ENCODE data around the gene GNG12.

Gene GNG12

GRCh38 chr1:67812226-67812625 lies 21.0 kb downstream of the GNG12 start:
- DNase-seq, result no peak

- DNase-seq, result no peak
These were observed 21.5 kb downstream of the GNG12 start for GRCh38 chr1:67811781-67812180.

- no peak for DNase-seq
These were observed 23.4 kb downstream of the GNG12 start for GRCh38 chr1:67809887-67810286.

GRCh38 chr1:67807282-67807681 lies 26.0 kb downstream of the GNG12 start:
- no peak for DNase-seq

- no peak for DNase-seq
These were observed 28.6 kb downstream of the GNG12 start for GRCh38 chr1:67804710-67805109.

- DNase-seq, result no peak
These were observed 29.6 kb downstream of the GNG12 start for GRCh38 chr1:67803380-67804279.

GRCh38 chr1:67802565-67802964 lies 30.7 kb downstream of the GNG12 start:
- no peak for DNase-seq

- no peak for DNase-seq
These were observed 31.4 kb downstream of the GNG12 start for GRCh38 chr1:67801903-67802302.

GRCh38 chr1:67795179-67795912 lies 37.9 kb downstream of the GNG12 start:
- no peak for DNase-seq

- no peak for DNase-seq
These were observed 39.7 kb downstream of the GNG12 start for GRCh38 chr1:67793562-67793961.

- no peak for DNase-seq
These were observed 40.4 kb downstream of the GNG12 start for GRCh38 chr1:67792741-67793458.

- no peak for DNase-seq
These were observed 41.2 kb downstream of the GNG12 start for GRCh38 chr1:67792103-67792502.

GRCh38 chr1:67791686-67792085 lies 41.6 kb downstream of the GNG12 start:
- DNase-seq, result no peak

GRCh38 chr1:67791261-67791660 lies 42.0 kb downstream of the GNG12 start:
- no peak for DNase-seq

GRCh38 chr1:67790201-67790692 lies 43.0 kb downstream of the GNG12 start:
- DNase-seq, result no peak

- no peak for DNase-seq
These were observed 43.7 kb downstream of the GNG12 start for GRCh38 chr1:67789551-67789950.

- no peak for DNase-seq
These were observed 44.4 kb downstream of the GNG12 start for GRCh38 chr1:67788904-67789303.

GRCh38 chr1:67788238-67788790 lies 45.0 kb downstream of the GNG12 start:
- DNase-seq, result no peak

- DNase-seq, result no peak
These were observed 45.5 kb downstream of the GNG12 start for GRCh38 chr1:67787746-67788145.

- no peak for DNase-seq
These were observed 47.2 kb downstream of the GNG12 start for GRCh38 chr1:67785847-67786753.

GRCh38 chr1:67784545-67785186 lies 48.6 kb downstream of the GNG12 start:
- no peak for DNase-seq
